Vagina (tissue), 2 donors: ENCODE results near the gene LHX6.

ENCODE experiments used
- CTCF ChIP-seq, 3 experiments: fragments of 450-650 bp in 2 of 3; fragments of 200-600 bp in 1 of 3; sonication (generic) in 1 of 3; IDR thresholded peaks; one replicate each; pipeline ENCODE4 v1.5.1; 2017 to 2019; ENCODE audit warnings: antibody characterized with exemption in 3 of 3, mild to moderate bottlenecking in 2 of 3, moderate library complexity in 2 of 3
- POLR2AphosphoS5 ChIP-seq, 2 donors: sonication (generic); formaldehyde crosslinking; IDR thresholded peaks; one replicate each; pipeline ENCODE4 v1.9.0; 2017; ENCODE audit warnings: antibody characterized with exemption in 2 of 2, mild to moderate bottlenecking in 2 of 2, low read depth in 1 of 2; ENCODE audit not compliant: insufficient read depth in 1 of 2

GRCh38 chr9:122220673-122221182 lies 8.0 kb downstream of the LHX6 start:
- TF ChIP-seq CTCF (IDR thresholded peaks at IDR 0.05) (no peak), POLR2AphosphoS5 (IDR thresholded peaks at IDR 0.05; ENCODE audit: insufficient read depth in 1 of 2, low read depth in 1 of 2) (no peak)
